HG03521 (cell line): ENCODE data around the gene TPSB2.
"Not testable (repeated sequence)": the region's sequence is repeated elsewhere in the genome, so short reads cannot be mapped to it uniquely, and the experiment has no call there.

Source experiments
- ATAC-seq: cut with Tn5 transposase; IDR thresholded peaks from one replicate; pipeline ENCODE4 v1.9.1; 2021; ENCODE audit warnings: mild to moderate bottlenecking, moderate library complexity; ENCODE audit not compliant: unreplicated experiment

Gene TPSB2

GRCh38 chr16:1206786-1207185, 23.2 kb downstream of the TPSB2 start:
- ATAC-seq: no peak

- ATAC-seq: no peak
Measured at GRCh38 chr16:1206326-1206725, 23.7 kb downstream of the TPSB2 start.

- no peak for ATAC-seq
Measured at GRCh38 chr16:1204933-1205332, 25.1 kb downstream of the TPSB2 start.

GRCh38 chr16:1202274-1202673, 27.7 kb downstream of the TPSB2 start:
- no peak for ATAC-seq

GRCh38 chr16:1201444-1201843, 28.5 kb downstream of the TPSB2 start:
- ATAC-seq: no peak

GRCh38 chr16:1200014-1200627, 29.9 kb downstream of the TPSB2 start:
- ATAC-seq: no peak

GRCh38 chr16:1199347-1200013, 30.5 kb downstream of the TPSB2 start:
- ATAC-seq: no peak

GRCh38 chr16:1198671-1199346, 31.2 kb downstream of the TPSB2 start:
- ATAC-seq: not testable (repeated sequence)

GRCh38 chr16:1198194-1198593, 31.8 kb downstream of the TPSB2 start:
- ATAC-seq: no peak

GRCh38 chr16:1197237-1197866, 32.6 kb downstream of the TPSB2 start:
- ATAC-seq: no peak

- ATAC-seq: no peak
Measured at GRCh38 chr16:1196494-1196893, 33.5 kb downstream of the TPSB2 start.

- ATAC-seq: no peak
Measured at GRCh38 chr16:1195393-1195666, 34.7 kb downstream of the TPSB2 start.

GRCh38 chr16:1194665-1195392, 35.2 kb downstream of the TPSB2 start:
- ATAC-seq: no peak

GRCh38 chr16:1193825-1194581, 36.0 kb downstream of the TPSB2 start:
- no peak for ATAC-seq

- no peak for ATAC-seq
Measured at GRCh38 chr16:1193143-1193824, 36.7 kb downstream of the TPSB2 start.

- no peak for ATAC-seq
Measured at GRCh38 chr16:1192384-1193073, 37.5 kb downstream of the TPSB2 start.

GRCh38 chr16:1190789-1191188, 39.2 kb downstream of the TPSB2 start:
- ATAC-seq: not testable (repeated sequence)

- ATAC-seq: no peak
Measured at GRCh38 chr16:1189455-1189854, 40.5 kb downstream of the TPSB2 start.

GRCh38 chr16:1188432-1189189, 41.4 kb downstream of the TPSB2 start:
- ATAC-seq: no peak
